ENCODE measurements around the gene MS4A12.
"Not testable (repeated sequence)": the region's sequence is repeated elsewhere in the genome, so short reads cannot be mapped to it uniquely, and the experiment has no call there.

MS4A12 gene

GRCh38 chr11:60492488-60493009, at the start of gene MS4A12:
TSS of gene MS4A12 (plus strand) at chr11:60492778. CDS start at chr11:60497319, 4,541 bp downstream.
- H3K4me3 ChIP-seq (ENCODE audit: low read depth, low read length) = no peak within 1 kb of the TSS
- no peak for DNase-seq (ENCODE audit: low read depth)
- TF ChIP-seq, protein P1, sequence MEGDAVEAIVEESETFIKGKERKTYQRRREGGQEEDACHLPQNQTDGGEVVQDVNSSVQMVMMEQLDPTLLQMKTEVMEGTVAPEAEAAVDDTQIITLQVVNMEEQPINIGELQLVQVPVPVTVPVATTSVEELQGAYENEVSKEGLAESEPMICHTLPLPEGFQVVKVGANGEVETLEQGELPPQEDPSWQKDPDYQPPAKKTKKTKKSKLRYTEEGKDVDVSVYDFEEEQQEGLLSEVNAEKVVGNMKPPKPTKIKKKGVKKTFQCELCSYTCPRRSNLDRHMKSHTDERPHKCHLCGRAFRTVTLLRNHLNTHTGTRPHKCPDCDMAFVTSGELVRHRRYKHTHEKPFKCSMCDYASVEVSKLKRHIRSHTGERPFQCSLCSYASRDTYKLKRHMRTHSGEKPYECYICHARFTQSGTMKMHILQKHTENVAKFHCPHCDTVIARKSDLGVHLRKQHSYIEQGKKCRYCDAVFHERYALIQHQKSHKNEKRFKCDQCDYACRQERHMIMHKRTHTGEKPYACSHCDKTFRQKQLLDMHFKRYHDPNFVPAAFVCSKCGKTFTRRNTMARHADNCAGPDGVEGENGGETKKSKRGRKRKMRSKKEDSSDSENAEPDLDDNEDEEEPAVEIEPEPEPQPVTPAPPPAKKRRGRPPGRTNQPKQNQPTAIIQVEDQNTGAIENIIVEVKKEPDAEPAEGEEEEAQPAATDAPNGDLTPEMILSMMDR (IDR thresholded peaks at IDR 0.05; ENCODE audit: insufficient read depth, low read depth, low read length, missing control alignments) = no peak

- TF ChIP-seq, protein P1 (IDR thresholded peaks at IDR 0.05; ENCODE audit: insufficient read depth, low read depth, low read length, missing control alignments) = no peak
- DNase-seq (ENCODE audit: low read depth) = no peak
- no peak overlapping the region; the same call in 1 of the 2 replicates for H3K4me3 ChIP-seq (ENCODE audit: low read depth, low read length)
Observed at GRCh38 chr11:60447070-60447469, 45.5 kb upstream of the MS4A12 start.

- TF ChIP-seq, protein P1 (IDR thresholded peaks at IDR 0.05; ENCODE audit: insufficient read depth, low read depth, low read length, missing control alignments) = no peak
- no peak overlapping the region for H3K4me3 ChIP-seq (ENCODE audit: low read depth, low read length)
- no peak for DNase-seq (ENCODE audit: low read depth)
Observed at GRCh38 chr11:60447846-60448245, 44.7 kb upstream of the MS4A12 start.

DNA sequence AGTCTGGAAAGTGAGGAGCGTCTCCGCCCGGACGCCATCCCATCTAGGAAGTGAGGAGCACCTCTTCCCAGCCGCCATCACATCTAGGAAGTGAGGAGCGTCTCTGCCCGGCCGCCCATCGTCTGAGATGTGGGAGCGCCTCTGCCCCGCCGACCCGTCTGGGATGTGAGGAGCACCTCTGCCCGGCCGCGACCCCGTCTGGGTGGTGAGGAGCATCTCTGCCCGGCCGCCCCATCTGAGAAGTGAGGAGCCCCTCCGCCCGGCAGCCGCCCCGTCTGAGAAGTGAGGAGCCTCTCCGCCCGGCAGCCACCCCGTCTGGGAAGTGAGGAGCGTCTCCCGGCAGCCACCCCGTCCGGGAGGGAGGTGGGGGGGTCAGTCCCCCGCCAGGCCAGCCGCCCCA, 41.4 kb upstream of the MS4A12 start:
- DNase-seq (ENCODE audit: low read depth); H3K4me3 ChIP-seq (ENCODE audit: low read depth, low read length): not testable (repeated sequence)

- peak; percentile 45 for DNase-seq (ENCODE audit: low read depth)
- no peak overlapping the region for H3K4me3 ChIP-seq (ENCODE audit: low read depth, low read length)
- TF ChIP-seq, protein P1 (IDR thresholded peaks at IDR 0.05; ENCODE audit: insufficient read depth, low read depth, low read length, missing control alignments) = no peak
Observed at GRCh38 chr11:60454212-60454611, 38.4 kb upstream of the MS4A12 start.

- TF ChIP-seq, protein P1 (IDR thresholded peaks at IDR 0.05; ENCODE audit: insufficient read depth, low read depth, low read length, missing control alignments) = no peak
- H3K4me3 ChIP-seq (ENCODE audit: low read depth, low read length) = peak within 1 kb of the TSS; percentile 97
- DNase-seq (ENCODE audit: low read depth) = peak; percentile 94
Observed at GRCh38 chr11:60455531-60456042, 37.0 kb upstream of the MS4A12 start, which contains the start of gene MS4A1. TSS of gene MS4A1 (plus strand) at chr11:60455847. CDS start at chr11:60462375, 6,528 bp downstream.

DNA sequence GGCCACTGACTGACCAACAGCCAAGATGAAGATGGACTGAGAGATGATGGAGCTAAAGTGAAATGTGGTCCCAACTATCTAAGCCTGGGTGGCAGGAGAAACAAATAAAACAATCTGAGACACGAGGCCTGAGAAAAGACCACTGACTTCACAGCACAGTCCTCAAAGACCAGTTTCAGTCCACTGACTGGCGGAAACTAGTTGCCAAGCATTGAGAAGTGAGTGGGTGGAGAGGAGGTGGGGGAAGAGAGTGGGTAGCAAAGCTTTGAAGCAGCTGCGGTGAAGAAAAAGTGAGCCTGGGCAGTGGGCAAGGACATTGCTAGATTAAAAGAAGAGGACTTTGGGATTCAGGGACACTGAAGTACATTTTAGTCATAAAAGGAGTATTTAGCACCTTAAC, 35.0 kb upstream of the MS4A12 start:
- H3K4me3 ChIP-seq (ENCODE audit: low read depth, low read length) = peak overlapping the region; percentile 97
- peak; percentile 82 for DNase-seq (ENCODE audit: low read depth)
- TF ChIP-seq, protein P1 (IDR thresholded peaks at IDR 0.05; ENCODE audit: insufficient read depth, low read depth, low read length, missing control alignments) = no peak
